Transverse colon (tissue), 4 donors: Measurements from ENCODE around the gene RAB13.

Source experiments
- CTCF ChIP-seq, 5 experiments: fragments of 200-600 bp in 3 of 5; fragments of 450-650 bp in 2 of 5; sonication (generic) in 3 of 5; IDR thresholded peaks; 1 replicate in 2 of 5; 2 replicates in 3 of 5; pipeline ENCODE4 v1.5.1; 2016 to 2017; ENCODE audit warnings: antibody characterized with exemption in 5 of 5, inconsistent platforms in 3 of 5, mild to moderate bottlenecking in 2 of 5, moderate library complexity in 1 of 5
- POLR2A ChIP-seq: fragments of 450-650 bp; IDR thresholded peaks from one replicate; pipeline ENCODE4 v1.6.1; 2016; ENCODE audit warnings: antibody characterized with exemption, mild to moderate bottlenecking, moderate library complexity
- POLR2AphosphoS5 ChIP-seq, 3 donors: sonication (generic); formaldehyde crosslinking; IDR thresholded peaks; one replicate each; pipeline ENCODE4 v1.6.1; 2016; ENCODE audit warnings: antibody characterized with exemption in 3 of 3

- peak; percentile 82 for TF ChIP-seq POLR2A
- TF ChIP-seq CTCF (IDR thresholded peaks at IDR 0.05) = no peak
- TF ChIP-seq POLR2AphosphoS5 (IDR thresholded peaks at IDR 0.05) = peak; percentile 75 to 86 (median 84)
Observed at GRCh38 chr1:153958111-153958960, 27.8 kb downstream of the RAB13 start, which contains the start of gene CRTC2.
